Diencephalon (tissue), 1 donor: ENCODE results near the gene OR2A14. TPM values are rescaled to one million over a fixed set of nuclear protein-coding genes. Genes with fewer than 3 reads are reported as not detected.

Source experiments
- small RNA-seq: library from RNA; depleted of rRNA; stranded (forward); fragments of <200 nt; gene quantifications from one replicate; pipeline ENCODE3, GENCODE V24; 2014
- total RNA-seq: library from RNA; depleted of rRNA; stranded (reverse); fragments of >200 nt; gene quantifications from one replicate; pipeline ENCODE4 v1.2.3, GENCODE V29; 2014

OR2A14 gene, protein sequence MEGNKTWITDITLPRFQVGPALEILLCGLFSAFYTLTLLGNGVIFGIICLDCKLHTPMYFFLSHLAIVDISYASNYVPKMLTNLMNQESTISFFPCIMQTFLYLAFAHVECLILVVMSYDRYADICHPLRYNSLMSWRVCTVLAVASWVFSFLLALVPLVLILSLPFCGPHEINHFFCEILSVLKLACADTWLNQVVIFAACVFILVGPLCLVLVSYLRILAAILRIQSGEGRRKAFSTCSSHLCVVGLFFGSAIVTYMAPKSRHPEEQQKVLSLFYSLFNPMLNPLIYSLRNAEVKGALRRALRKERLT
- not detected for total RNA-seq

DNA sequence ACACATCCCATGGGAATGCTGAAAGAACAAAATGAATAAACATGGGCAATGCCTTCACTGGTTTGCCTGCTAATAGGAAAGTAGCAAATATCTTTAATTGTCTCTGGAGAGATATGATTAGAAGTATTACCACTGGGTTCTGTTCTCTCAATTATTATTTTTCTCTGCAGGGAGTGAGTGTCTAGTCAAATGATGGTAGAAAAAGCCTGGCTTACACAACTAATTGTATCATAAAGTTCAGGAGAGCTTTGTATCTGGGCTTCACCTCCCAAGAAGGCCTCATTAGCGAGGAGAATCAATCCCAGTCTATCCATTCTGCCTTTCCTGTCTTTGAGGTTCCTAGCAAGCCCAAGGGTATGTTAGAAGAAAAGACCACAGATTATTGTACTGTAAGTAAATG lies at the start of gene OR2A14:
OR2A14 (plus strand) TSS at position 301 of the 400 bp plus-strand sequence. CDS start 5,937 bp downstream, outside the sequence.

GRCh38 chr7:144085978-144086377 lies 37.0 kb upstream of the OR2A14 start, which contains the start of gene OR2A12:
Gene OR2A12 (plus strand): TSS chr7:144086278. CDS start chr7:144095108, 8,830 bp downstream.

DNA sequence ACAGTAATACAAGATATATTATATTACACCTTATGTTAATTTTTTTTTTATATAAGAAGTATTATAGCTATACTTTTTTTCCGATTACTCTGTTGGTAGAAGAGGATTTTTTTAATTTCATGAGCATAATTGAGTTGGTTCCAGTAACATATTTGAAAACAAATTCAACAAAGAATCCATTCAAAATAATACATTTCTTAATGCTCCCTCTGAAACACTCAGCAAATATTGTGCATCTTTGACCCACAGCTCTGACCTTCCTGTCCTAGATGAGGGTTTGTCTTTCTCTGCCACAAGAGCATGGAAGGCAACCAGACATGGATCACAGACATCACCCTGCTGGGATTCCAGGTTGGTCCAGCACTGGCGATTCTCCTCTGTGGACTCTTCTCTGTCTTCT lies 13.7 kb upstream of the OR2A14 start, which contains the start of gene OR2A2:
OR2A2 (plus strand) TSS at position 301 of the 400 bp plus-strand sequence; CDS start at position 301, 0 bp downstream.

Small RNAs within 50 kb of the gene (small RNA-seq; reads per million reads assigned to genes)
- gene OR2A41P = not detected

Other genes with a start within 250 kb of the OR2A14 start
- gene TCAF1, start 221.0 kb upstream of the OR2A14 start, total RNA-seq = 180 TPM
- not detected for gene OR2F2, start 187.9 kb upstream of the OR2A14 start, total RNA-seq
- not detected for gene OR2F1, start 168.3 kb upstream of the OR2A14 start, total RNA-seq
- gene OR6B1, start 122.9 kb upstream of the OR2A14 start, total RNA-seq = not detected
- gene OR2A5, start 74.2 kb upstream of the OR2A14 start, total RNA-seq = not detected
- gene OR2A25, start 53.4 kb upstream of the OR2A14 start, total RNA-seq = not detected
- gene OR2A12, start 36.9 kb upstream of the OR2A14 start, total RNA-seq = not detected
- gene OR2A2, start 13.6 kb upstream of the OR2A14 start, total RNA-seq = not detected
- gene CTAGE4, start 60.3 kb downstream of the OR2A14 start, total RNA-seq = 1.2 TPM
- 1.4 TPM for gene ARHGEF35, start 72.7 kb downstream of the OR2A14 start, total RNA-seq
- gene OR2A42, start 116.4 kb downstream of the OR2A14 start, total RNA-seq = under 0.01 TPM
- gene OR2A7, start 141.6 kb downstream of the OR2A14 start, total RNA-seq = 0.69 TPM
- gene CTAGE8, start 146.1 kb downstream of the OR2A14 start, total RNA-seq = not detected
- not detected for gene OR2A1, start 189.2 kb downstream of the OR2A14 start, total RNA-seq
- gene ARHGEF5, start 232.2 kb downstream of the OR2A14 start, total RNA-seq = 1.8 TPM